ENCODE results near the gene SYNPO2. TPM values are rescaled to one million over a fixed set of nuclear protein-coding genes. Genes with fewer than 3 reads are reported as not detected.

The SYNPO2 gene
- total RNA-seq, 1 donor from 2014 or later, result 0.47 TPM

GRCh38 chr4:119103263-119103662, 214.6 kb downstream of the SYNPO2 start:
- peak; percentile 96 for DNase-seq (ENCODE audit: extremely low read depth, low read depth, low spot score)

DNA sequence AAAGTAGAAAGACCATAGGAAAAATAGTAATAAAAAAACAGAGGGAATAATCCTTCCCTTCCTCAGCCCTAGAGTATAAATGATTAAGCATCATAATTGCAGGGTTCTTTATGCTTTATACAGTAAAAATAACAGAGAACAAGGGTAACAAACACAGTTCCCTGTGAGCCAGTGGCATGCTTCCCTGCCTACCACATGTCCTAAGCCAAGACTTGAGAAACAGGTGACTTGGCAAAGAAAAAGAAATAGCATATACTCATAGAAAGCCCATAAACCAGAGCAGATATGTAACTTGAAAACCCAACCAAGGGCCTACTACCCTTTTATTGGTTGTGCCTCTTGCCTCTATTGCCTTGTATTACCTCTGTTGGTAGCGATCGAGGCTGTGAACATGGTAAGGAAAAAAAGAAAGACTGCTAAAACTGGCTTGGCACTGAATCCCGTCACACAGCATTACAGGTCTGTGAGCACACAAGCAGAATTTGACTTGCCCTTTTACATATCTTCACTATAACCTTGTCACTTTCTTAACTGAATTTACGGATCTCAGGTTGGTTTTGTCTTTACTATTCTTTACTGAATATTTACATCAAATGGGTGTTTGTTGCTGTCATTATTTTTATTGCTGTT, 216.1 kb downstream of the SYNPO2 start:
- DNase-seq (ENCODE audit: extremely low read depth, low read depth, low spot score), result no peak

DNA sequence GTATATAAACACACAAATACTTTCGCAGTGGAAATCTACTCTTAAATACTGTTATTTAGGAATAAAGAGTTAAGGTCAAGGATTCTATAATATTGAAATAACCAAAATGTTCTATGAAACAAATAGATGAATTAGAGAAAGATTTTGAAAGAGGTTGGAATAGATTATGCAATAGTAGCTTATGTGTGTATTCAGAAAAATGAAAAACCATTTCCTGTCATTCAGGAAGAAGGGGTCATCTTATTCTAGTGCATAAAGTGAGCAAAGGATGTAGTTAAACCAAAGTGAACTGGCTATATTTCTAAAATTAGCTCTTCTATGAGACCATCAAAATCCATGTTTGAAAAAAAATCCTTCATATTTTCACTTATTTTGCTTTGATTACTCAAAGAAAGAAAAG, 217.0 kb downstream of the SYNPO2 start:
- DNase-seq (ENCODE audit: extremely low read depth, low read depth, low spot score), result no peak

DNA sequence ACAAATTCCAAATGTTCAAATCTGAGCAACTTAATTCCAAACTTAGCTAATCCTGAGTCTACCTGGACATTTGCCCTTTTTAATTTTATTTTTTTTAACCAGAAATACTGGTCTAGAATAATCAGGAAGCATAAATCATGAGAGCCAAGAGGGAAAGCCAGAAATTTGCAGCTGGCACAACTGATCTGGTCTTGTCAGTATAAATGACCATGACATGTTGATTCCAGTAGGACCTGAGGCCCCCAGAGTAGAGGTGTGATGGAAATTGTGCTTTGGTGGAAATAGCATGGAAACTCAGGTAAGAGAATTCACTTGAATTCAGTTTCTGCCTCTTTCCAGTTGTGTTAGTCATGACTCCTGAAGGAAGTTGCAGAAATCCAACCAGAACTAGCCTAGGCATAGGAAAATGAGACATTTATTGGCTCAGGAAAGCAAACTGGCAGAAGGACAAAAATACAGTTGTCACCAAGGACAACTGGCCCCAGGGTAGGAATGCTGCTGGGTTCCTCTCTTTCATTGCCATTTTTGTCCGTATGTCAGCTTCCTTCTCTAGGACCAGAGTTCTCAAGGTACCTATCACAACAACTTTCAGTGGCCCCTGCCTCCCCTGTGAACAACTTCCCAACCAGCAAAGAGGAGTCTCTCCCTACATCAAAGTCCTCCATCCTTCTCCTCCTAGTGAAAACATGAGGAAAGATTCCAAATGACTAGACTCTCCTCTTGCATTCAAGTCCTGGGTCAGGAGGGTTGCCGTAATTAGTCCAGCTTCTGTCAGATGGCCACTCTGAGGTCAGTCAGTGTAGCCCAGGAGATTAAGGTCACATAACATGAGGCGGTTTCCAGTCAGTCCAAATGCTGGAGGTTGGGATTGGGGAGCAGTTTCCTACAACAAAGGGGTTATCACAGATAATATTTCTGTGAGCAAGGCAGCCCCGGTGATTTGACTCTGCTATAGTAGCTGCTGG, 217.7 kb downstream of the SYNPO2 start:
- no peak for DNase-seq (ENCODE audit: extremely low read depth, low read depth, low spot score)

DNA sequence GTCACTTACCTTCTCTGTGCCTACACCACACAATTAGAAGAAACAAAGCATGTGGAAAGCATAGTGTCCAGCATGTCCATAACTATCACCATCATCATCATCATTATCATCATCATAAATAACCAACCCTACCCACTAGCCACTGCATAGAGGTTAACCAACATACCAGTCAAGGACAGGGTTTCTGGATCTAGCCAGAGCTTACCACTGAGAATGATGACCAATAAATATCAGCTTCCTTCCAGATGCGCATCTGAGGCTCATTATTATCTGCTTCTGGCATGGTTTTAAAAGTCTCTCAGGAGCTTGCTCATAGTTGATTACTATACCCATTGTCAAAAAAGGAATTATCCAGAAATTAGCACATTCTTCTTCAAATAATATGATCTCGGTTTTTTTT, 221.5 kb downstream of the SYNPO2 start:
- DNase-seq (ENCODE audit: extremely low read depth, low read depth, low spot score), result no peak

Other genes starting within 250 kb of the SYNPO2 start
- 15.8 and 20.5 TPM in 2 replicates for gene METTL14, start 203.5 kb upstream of the SYNPO2 start, total RNA-seq
- 124 and 134 TPM in 2 replicates for gene SEC24D, start 52.7 kb upstream of the SYNPO2 start, total RNA-seq
- 0.06 and 0.10 TPM in 2 replicates for gene MYOZ2, start 247.0 kb downstream of the SYNPO2 start, total RNA-seq

Measured in glomerular endothelial cell (primary cell).